HG03196 (cell line): Measurements from ENCODE around the gene CFTR.

Source experiments
- ATAC-seq: cut with Tn5 transposase; IDR thresholded peaks from one replicate; pipeline ENCODE4 v1.9.1; 2021; ENCODE audit not compliant: unreplicated experiment

The CFTR gene

DNA sequence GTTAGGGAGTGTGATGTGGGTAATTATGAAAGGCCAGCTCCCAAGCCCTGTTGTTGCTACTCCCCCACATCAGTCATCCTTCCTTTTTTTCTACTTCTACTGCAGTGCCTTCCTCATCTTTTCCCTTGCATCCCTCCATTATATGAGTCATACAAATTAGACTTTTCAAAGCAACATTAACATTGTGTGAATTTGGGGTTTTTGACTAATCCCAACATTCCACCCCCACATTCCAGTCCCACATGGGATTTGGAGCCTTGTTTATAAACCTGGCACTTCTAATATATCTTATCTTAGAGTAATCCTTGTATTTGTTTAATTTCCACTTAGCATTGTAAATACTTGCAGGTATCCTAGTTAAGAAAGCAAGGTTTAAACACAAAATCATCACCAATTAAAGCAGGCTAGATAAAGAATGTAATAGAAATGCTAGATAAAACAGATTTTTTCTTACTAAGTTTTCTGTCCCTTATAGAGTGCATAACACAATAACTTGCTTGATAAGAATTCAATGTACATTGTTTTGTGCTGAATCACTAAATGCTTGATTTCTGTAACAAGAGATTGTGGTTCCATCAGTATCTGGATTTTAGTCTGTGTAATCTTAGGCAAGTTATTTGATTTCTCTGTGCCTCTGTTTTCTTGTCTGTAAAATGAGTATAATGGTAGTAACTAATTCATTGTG lies 165.8 kb downstream of the CFTR start:
- ATAC-seq = no peak

DNA sequence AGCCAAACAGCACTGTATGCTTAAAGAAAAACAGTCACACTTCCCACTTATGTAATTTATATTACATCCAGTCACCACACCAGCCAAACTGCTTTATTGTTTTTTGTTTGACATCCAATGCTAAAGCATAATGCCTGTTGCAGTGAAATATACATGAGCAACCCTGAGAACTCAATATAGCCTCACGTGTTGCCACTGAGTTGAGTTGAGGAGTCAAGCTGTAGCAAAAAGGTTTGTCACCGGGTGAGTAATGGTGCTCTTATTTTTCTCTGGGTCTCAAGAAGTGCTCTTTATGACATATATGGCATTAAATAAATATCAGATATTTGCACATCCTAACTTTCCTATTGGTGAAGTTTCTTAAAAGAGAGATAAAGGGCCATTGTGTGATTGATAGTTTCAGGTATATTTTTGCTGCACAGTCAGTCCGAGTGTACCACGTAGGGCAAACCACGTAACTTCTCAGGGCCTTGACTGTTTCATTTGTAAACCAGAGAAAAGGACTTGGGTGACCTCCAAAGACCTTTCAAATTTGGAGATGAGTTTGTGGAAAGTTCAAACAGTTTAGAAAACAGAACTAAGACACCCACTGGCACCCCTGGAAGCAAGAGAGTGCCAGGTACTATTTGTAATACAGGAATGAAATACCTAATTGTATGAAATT lies 168.5 kb downstream of the CFTR start:
- no peak for ATAC-seq

DNA sequence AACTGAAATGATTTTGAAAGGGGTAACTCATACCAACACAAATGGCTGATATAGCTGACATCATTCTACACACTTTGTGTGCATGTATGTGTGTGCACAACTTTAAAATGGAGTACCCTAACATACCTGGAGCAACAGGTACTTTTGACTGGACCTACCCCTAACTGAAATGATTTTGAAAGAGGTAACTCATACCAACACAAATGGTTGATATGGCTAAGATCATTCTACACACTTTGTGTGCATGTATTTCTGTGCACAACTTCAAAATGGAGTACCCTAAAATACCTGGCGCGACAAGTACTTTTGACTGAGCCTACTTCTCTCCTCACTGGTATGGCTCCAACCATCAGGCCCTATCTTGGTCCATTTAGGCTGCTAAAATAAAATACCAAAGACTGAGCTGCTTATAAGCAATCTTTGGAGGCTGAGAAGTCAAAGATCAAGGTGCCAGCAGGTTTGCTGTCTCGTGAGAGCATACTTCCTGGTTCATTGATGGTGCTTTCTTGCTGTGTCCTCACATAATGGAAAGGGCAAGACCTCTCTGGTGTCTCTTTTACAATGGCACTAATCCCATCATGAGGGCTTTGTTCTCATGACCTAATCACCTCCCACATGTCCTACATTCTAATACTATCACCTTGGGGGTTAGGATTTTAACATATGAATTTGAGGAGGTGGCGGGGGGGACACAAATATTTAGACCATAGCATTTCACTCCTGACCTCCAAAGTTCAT lies 173.3 kb downstream of the CFTR start:
- ATAC-seq = no peak

DNA sequence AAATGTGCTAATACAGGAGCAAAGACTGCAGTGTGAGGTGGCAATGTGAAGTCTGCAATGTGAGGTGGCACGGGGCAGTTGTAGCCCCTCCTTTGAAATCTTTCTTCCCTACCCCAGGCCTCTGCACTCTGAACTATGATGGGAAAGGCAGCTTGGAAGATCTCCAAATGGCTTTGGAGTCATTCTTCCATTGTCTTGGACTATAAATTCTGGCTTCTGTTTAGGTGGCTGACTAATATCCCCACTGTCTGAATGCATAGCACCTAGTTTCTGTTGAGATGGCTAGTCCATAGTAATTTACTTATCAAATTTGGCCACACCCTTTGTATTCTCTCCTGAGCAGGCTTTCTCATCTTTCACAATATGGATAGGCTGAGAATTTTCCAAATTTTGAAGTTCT lies 175.0 kb downstream of the CFTR start:
- no peak for ATAC-seq

DNA sequence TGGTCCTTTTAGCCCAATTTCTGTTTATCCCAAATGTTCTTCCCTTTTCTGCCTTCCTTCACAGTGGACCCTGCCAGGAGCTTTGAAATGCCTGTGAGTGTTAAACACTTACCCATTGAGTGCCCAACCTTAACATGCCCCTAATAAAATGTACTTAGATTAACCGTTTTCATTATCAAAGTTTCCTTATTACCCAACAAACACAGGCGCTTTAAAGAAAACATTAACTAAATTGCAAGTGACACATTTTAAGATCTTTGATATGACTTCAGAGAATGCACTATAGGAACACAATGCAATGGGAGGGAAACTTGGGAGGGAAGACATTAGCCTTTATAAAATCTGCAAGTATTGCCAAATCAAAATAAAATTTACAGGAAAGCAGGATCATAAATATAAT lies 177.0 kb downstream of the CFTR start:
- ATAC-seq = no peak

DNA sequence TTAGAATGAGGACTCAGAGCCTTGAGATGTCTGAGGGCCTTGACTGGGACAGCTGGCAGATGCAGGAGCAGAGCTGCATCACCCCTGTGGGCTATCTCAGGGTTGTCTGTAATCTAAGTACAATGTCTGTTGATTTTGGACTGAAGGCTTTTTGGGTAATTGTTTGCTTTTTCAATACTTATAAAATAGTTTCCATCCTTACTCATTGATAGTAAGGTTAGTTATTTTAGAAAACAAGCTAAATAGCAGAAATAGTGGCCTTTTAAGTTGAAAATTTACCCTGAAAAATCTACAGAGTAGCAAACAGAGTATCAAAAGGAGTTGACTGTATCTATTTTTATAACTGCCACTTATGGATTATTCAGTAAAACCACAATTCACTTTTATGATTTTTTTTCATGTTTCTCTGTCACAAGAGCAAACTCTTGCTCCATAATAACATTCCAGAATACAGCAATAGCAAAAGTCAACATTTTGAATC lies 179.7 kb downstream of the CFTR start:
- no peak for ATAC-seq

DNA sequence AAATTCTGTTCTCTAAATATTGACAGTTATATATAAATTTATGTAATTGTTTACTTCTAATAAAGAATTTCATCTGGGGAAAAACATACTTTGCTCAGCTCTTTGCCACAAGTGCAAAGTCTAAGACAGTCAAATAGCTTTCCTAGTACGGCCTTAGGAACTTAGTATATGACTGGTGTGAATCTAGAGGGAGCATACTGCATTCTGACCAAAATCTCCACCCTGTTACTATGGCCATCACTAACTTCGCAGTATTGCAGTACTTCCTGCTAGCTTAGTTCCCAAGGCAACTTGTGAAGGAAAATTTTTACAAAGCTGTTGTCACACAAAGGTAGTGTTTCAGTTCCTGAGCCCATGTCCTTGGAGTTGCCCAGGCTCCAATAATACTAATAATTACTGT lies 181.5 kb downstream of the CFTR start:
- ATAC-seq = no peak

DNA sequence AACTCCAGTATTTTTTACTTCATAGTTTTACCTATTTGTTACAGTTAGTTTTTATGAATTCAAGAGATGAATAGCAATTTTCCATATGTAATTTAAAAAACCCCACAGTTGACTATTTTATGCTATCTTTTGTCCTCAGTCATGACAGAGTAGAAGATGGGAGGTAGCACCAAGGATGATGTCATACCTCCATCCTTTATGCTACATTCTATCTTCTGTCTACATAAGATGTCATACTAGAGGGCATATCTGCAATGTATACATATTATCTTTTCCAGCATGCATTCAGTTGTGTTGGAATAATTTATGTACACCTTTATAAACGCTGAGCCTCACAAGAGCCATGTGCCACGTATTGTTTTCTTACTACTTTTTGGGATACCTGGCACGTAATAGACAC lies 184.2 kb downstream of the CFTR start:
- ATAC-seq = no peak

DNA sequence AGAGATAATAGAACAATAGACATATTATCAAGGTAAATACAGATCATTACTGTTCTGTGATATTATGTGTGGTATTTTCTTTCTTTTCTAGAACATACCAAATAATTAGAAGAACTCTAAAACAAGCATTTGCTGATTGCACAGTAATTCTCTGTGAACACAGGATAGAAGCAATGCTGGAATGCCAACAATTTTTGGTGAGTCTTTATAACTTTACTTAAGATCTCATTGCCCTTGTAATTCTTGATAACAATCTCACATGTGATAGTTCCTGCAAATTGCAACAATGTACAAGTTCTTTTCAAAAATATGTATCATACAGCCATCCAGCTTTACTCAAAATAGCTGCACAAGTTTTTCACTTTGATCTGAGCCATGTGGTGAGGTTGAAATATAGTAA lies 185.5 kb downstream of the CFTR start:
- no peak for ATAC-seq

DNA sequence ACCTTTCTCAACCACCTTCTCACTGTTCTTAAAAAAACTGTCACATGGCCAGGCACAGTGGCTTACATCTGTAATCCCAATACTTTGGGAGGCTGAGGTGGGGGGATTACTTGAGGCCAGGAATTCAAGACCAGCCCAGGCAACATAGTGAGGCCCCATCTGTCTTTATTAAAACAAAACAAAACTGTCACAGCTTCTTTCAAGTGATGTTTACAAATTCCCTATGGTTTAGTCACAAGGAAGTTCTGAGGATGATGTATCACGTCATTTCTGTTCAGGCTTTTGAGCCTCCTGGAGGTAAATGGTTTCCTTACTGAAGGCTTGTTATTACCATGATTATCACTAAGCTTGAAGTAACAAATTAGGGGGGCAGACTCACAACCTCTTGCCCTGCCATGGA lies 186.2 kb downstream of the CFTR start:
- ATAC-seq = no peak

DNA sequence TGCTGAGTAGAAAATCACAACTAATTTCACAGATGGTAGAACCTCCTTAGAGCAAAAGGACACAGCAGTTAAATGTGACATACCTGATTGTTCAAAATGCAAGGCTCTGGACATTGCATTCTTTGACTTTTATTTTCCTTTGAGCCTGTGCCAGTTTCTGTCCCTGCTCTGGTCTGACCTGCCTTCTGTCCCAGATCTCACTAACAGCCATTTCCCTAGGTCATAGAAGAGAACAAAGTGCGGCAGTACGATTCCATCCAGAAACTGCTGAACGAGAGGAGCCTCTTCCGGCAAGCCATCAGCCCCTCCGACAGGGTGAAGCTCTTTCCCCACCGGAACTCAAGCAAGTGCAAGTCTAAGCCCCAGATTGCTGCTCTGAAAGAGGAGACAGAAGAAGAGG lies 186.9 kb downstream of the CFTR start:
- no peak for ATAC-seq

DNA sequence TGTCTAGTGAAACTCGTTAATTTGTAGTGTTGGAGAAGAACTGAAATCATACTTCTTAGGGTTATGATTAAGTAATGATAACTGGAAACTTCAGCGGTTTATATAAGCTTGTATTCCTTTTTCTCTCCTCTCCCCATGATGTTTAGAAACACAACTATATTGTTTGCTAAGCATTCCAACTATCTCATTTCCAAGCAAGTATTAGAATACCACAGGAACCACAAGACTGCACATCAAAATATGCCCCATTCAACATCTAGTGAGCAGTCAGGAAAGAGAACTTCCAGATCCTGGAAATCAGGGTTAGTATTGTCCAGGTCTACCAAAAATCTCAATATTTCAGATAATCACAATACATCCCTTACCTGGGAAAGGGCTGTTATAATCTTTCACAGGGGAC lies 187.6 kb downstream of the CFTR start:
- ATAC-seq = no peak

DNA sequence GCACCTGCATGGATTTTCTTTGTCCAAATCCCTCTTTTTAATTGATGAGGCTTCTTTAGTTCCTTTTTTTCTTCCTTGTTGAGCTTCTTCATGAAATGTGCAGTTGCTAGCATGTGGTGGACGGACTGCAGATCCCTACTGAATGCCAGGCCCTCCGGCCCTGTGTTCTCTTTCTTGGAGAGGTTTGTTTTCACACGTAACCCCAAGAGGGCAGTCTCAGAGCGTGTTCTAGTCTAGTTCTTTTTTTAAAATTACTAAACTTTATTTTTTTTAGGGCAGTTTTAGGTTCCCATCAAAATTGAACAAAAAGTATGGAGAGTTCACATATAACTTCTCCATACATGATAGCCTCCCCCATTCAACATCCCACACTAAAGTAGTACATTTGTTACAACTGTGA lies 190.0 kb downstream of the CFTR start:
- ATAC-seq = no peak

DNA sequence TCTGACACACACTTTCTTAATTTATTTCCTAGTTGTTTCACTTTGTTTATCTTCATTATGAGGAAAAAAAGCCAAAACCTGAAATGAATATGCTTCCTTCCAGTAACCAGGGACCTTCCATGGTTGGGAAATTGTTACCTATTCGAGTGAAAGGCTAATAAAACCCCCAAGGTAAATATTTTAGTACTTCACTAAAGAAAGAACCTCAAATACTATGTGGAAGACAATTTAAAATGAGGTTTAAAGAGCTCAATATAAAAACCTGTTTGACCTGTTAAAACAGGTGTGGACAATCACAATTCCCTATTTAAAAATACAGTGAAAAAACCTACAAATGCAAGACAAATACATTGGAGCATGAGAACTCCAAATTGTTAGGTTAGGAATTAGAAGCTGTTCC lies 192.6 kb downstream of the CFTR start:
- ATAC-seq = no peak

DNA sequence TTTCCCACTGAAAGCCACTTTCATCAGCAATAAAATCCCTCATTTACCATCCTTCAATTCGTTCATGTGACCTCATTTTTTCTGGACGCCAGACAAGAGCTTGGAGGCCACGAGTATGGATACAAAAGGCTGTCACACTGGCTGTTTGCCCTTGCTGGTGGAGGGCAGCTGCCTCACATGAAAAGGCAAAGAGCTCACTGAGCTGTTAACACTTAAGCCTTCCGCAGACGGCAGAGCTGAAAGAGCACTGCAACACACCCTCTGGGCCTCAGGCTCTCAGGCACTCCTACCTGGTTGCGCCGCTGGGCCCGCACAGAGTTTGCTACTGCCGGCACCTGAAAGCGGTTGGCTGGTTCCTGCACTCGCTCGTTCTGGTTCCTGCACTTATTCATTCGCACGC lies 193.5 kb downstream of the CFTR start:
- ATAC-seq = no peak

DNA sequence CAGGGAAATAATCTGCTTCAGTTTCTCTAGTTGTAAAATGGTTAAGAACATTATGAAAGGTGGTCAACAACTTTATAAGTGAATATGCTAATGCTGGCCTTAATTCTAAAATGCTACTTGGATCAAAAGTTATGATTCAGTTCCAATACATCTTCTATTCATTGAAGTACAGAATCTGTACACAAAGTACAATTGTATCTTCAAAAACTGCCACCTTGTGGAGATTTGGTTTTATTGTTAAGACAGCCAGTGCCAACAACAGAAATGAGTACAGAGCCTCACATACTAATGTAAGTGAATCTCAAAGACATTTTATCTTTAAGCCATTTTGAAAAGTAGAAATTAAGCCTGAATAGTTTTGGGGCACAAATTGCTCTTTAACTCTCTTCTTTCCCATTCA lies 194.0 kb downstream of the CFTR start:
- ATAC-seq = no peak

DNA sequence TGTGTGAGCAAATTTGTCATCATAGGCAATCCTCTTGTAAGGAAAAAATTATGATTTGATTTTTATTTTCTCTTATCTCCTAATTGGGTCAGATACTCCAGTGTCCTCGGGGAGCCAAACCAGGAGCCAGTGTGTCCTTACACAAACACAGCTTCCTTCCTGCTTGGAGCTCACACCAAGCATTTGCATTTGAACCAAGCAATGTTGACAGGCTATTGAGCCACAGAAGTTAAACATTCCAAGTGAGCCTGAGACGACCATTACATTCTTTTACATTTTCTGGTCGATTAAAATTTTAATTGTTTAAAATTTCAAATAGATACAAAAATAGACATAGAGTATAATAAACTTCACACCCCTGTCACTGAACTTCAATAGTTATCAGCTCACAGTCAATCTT lies 194.8 kb downstream of the CFTR start:
- ATAC-seq = no peak

DNA sequence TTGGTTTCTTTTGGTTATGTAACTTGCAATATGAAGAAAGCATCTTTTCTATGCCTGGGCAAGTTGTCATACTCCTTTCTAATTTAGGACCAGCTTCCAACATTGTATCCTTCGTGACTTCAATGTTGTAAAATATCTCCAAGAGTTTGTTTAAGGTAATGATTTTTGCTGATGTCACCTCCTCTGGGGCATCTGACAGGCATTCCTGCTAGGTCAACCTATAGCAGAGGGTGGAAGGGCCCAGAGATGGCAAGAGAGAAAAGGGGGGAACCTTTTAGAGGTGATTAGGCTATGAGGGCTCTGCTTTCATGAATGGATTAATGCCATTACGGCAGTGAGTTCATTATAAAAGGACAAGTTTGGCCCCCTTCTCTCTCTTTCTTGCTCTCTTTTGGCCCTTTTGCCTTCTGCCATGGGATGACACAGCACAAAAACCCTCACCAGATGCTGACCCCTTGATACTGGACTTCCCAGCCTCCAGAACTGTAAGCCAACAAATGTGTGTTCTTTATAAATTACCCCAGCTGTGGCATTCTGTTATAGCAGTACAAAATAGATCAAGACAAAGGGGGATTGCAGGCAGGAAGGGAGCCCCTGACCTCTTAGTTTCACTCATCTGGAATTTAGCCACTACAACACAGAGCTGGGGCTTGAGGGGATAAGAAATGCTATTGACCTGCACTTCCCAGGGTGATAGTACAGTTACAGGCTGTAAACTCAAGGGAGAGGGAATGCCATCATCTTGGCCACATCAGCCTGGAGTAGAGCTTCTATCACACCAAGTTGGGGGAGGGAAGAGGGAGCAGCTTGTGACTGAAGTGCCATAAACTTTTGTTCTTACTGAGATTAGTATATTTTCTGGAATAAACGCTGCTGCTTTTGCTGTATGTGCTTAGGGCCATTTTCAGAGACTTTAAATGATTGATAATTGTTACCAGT lies 195.9 kb downstream of the CFTR start:
- no peak for ATAC-seq

DNA sequence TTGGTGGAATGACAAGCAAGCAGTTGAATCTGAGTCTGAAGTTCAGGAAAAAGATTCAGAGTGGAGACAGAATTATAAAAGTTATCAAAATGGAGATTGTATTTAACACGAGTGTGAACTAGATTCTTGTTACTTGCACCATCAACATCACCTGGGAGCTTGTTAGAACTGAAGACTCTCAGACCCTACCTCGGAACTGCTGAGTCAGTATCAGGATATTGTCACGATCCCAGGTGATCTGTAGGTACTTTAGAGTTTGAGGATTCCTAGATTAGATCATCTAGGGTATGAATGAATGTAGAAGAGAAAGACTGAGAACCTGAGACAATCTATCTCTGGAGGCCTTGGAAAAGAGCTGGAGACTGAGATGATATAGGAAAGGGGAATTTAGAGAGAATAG lies 199.3 kb downstream of the CFTR start:
- ATAC-seq = no peak

DNA sequence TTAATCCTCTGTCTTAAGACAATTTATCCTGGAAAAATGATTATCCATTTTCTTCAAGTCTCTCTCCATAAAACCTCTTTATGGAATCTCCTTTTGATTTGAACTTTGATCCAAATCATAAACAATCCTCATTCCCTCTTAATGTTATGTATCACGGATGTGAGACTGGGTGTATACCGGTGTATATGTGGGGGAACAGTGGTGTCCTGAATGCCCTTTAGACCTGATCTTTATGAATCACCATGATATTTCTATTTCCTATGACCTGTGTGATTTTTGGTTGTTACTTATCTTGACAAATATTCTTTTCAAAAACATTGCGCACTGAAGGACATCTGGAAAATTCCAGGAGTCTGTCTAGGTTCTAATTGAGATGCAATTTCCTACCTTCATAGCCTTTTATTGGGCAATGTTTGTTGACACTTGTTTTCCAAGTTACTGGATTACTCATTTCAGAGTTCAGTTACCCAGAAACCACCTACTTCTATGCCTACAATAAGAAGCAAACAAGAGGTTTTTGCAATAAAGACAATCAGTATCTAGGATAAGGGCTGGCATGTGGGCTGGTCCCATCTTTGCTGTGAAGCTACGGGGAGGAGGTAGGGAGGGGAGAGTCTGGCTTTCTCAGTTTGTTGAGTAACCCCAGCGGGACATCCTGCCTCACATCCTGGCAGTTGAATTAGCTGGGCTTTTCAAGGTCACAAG lies 203.0 kb downstream of the CFTR start:
- ATAC-seq = no peak
